Left lung (tissue), 10 donors: ENCODE results near the gene TMEM132E. TPM values are rescaled to one million over a fixed set of nuclear protein-coding genes. Genes with fewer than 3 reads are reported as not detected.

Source experiments
- ATAC-seq: fragments of 200-7000 bp; cut with Tn5 transposase; one replicate; pipeline ENCODE4 v1.9.1; 2020; ENCODE audit warnings: moderate library complexity
- DNase-seq, 4 donors: peaks; one replicate each; pipeline ENCODE4 v3.0.0-alpha.2; 2013 to 2020
- H3K27ac ChIP-seq, 2 donors: fragments of 200-600 bp; sonication (generic) in 1 of 2; one replicate each; pipeline versions ENCODE4 v1.5.0 to v1.8.0; 2020 to 2021
- H3K27me3 ChIP-seq, 2 donors: fragments of 200-600 bp; sonication (generic) in 1 of 2; one replicate each; pipeline versions ENCODE4 v1.5.0 to v1.8.0; 2020 to 2021
- H3K36me3 ChIP-seq, 2 donors: fragments of 200-600 bp; sonication (generic) in 1 of 2; one replicate each; pipeline versions ENCODE4 v1.5.0 to v1.8.0; 2020 to 2021
- H3K4me1 ChIP-seq, 2 donors: fragments of 200-600 bp; one replicate each; pipeline ENCODE4 v1.8.0; 2021
- H3K4me3 ChIP-seq, 2 donors: fragments of 200-600 bp; sonication (generic) in 1 of 2; one replicate each; pipeline versions ENCODE4 v1.5.0 to v1.8.0; 2020 to 2021; ENCODE audit warnings: mild to moderate bottlenecking in 1 of 2
- H3K9me3 ChIP-seq, 2 donors: fragments of 200-600 bp; sonication (generic) in 1 of 2; one replicate each; pipeline versions ENCODE4 v1.5.0 to v1.8.0; 2020 to 2021
- intact Hi-C, 2 donors: fragments of 100-400 bp; cut with DNase I; formaldehyde crosslinking; loops; one replicate each; pipeline versions ENCODE4 v1.11.2 to v1.14.2; 2022
- polyA plus RNA-seq, 6 donors: library from polyadenylated mRNA; unstranded; fragments of 120-200 nt; gene quantifications; one replicate each; pipeline ENCODE4 v1.2.1, GENCODE V29; 2013; ENCODE audit not compliant: insufficient read length in 6 of 6
- total RNA-seq, 2 donors: library from RNA; stranded (reverse); fragmentation: NEBNext Ultra II Directional; extraction: Animal tissue kit (Norgen Biotek cat#: 25700); gene quantifications; one replicate each; pipeline ENCODE4 v1.2.1, GENCODE V29; 2021
- TF ChIP-seq, protein P1 (sequence below), 2 donors: fragments of 200-600 bp; sonication (generic) in 1 of 2; IDR thresholded peaks; one replicate each; pipeline versions ENCODE4 v1.5.0 to v1.8.0; 2021; ENCODE audit warnings: antibody characterized with exemption in 2 of 2
- donor health status: DM: no; HTN: yes; CAD: no.
- donor health status: DM: no; HTN: no; CAD: no.

The TMEM132E gene
- total and polyA plus RNA-seq, 8 donors = 0.08 to 0.32 (median 0.14) TPM

DNA sequence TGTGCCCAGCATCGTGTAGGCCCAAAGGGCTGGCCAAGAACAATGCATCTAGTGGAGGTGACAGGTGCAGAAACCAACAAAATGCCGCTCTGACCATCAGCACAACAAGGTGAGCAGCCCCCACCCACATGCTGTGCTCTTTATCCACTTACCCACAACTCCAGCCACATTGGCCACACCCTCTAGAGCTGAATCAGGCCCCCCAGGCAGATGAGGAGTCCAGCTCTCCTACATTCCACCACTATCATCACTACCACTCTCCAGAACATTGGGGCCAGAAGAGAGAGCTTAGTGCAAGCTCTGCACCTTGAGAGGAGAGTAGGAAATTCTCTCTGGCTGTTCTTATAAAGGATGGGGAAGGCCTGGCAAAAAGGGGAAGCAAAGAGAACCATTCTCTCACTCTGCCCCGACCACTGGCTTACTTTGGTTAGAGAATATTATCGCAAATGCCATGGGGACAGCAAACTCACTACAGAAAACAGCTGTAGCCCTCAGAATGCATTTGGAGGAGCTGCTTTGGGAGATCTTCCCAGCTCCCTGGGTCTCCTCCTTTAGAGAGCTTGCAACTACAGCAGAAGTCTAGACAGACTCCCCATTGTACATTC is 75.0 kb downstream of the TMEM132E start:
- ATAC-seq (no peak), DNase-seq (no peak)
- Histone ChIP-seq H3K4me1 (no peaks in the 10 kb centered on the region), H3K27me3 (peaks cover 0 to 48% of the 10 kb centered on the region in 2 donors), H3K36me3 (no peaks in the 10 kb centered on the region), H3K9me3 (no peaks in the 10 kb centered on the region), H3K27ac (no peak overlapping the region), H3K4me3 (no peak overlapping the region)
- intact Hi-C loops = no loop called here
- TF ChIP-seq, protein P1, sequence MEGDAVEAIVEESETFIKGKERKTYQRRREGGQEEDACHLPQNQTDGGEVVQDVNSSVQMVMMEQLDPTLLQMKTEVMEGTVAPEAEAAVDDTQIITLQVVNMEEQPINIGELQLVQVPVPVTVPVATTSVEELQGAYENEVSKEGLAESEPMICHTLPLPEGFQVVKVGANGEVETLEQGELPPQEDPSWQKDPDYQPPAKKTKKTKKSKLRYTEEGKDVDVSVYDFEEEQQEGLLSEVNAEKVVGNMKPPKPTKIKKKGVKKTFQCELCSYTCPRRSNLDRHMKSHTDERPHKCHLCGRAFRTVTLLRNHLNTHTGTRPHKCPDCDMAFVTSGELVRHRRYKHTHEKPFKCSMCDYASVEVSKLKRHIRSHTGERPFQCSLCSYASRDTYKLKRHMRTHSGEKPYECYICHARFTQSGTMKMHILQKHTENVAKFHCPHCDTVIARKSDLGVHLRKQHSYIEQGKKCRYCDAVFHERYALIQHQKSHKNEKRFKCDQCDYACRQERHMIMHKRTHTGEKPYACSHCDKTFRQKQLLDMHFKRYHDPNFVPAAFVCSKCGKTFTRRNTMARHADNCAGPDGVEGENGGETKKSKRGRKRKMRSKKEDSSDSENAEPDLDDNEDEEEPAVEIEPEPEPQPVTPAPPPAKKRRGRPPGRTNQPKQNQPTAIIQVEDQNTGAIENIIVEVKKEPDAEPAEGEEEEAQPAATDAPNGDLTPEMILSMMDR (IDR thresholded peaks at IDR 0.05) = no peak

DNA sequence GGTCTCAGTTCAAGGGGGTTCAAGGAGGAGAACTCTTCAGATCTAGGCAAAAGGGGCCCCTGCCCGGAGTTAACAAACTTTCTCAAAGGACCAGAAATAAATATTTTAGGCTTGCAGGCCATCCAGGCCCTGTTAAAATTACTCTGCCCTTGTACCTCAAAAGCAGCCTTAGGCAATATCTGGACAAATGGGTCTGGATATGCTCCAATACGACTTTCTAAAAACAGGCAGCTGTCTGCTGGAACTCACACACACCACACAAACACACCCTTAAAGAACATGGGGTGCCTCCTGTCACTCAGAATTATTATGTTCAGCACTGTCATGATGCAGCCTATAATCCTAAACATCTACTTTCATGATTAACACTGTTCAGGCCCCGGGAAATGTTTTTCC is 75.5 kb downstream of the TMEM132E start:
- Histone ChIP-seq H3K4me3 (no peak overlapping the region), H3K27me3 (peaks cover 0 to 49% of the 10 kb centered on the region in 2 donors), H3K27ac (no peak overlapping the region), H3K4me1 (no peaks in the 10 kb centered on the region), H3K9me3 (no peaks in the 10 kb centered on the region), H3K36me3 (no peaks in the 10 kb centered on the region)
- no peak for ATAC-seq
- intact Hi-C loops = no loop called here
- DNase-seq = no peak
- TF ChIP-seq, protein P1 (IDR thresholded peaks at IDR 0.05) = no peak

DNA sequence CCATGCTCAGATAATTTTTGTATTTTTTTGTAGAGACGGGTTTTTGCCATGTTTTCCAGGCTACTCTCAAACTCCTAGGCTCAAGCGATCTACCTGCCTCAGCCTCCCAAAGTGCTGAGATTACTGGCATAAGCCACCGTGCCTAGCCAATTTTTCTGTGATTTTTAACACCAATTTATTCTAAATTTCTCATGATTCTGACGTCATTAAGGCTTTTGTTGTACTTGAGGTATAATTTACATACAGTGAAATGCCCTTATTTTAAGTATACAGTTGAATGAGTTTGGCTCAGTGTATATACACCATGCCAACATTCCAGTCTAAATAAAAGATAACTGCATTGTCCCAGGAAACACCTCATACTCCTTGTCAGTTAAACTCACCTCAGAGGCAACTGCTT is 77.4 kb downstream of the TMEM132E start:
- H3K4me3 ChIP-seq = no peak overlapping the region
- DNase-seq (no peak), ATAC-seq (no peak)
- intact Hi-C loops = no loop called here
- H3K27ac ChIP-seq = no peak overlapping the region
- TF ChIP-seq, protein P1 (IDR thresholded peaks at IDR 0.05) = no peak
- H3K4me1 ChIP-seq = no peaks in the 10 kb centered on the region
- H3K36me3 ChIP-seq = no peaks in the 10 kb centered on the region
- no peaks in the 10 kb centered on the region for H3K9me3 ChIP-seq
- peaks cover 0 to 37% of the 10 kb centered on the region in 2 donors for H3K27me3 ChIP-seq

DNA sequence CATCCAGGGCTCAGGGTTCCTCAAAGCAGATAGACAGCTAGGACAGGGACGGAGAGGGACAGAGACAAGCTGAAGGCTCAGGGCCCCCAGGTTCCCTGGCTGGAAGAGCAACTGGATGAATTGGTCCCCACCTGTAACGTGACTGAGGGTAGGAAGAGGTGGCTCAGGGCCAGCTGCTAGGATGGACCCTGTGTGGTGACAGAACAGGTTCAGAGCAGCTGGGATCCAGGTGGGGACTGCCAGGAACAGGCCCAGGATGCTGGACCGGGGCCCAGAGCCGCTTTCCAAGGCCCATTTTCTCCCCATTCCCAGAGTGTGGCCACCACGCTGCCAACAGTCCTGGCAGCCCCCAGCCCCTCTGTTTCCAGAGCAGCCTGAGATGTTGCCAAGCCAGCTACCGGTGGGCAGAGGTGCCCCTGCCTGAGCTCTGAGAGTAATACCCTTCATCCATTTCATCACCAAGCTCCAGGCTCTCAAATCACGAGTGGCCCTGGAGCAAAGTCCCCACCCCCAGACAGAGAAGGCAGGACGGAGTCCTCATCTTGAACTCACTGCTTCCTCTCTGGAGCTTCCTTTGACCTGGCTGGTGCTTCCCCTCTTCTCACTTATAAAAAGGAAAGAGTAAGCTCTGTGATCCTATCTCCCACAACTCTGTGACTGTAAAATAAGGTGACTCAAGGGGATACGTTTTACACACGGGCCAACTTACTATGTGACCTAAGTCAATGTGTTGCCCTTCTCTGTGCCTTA is 79.6 kb downstream of the TMEM132E start:
- Histone ChIP-seq H3K4me3 (no peak overlapping the region), H3K4me1 (no peaks in the 10 kb centered on the region), H3K9me3 (no peaks in the 10 kb centered on the region), H3K27me3 (peaks cover 0 to 15% of the 10 kb centered on the region in 2 donors), H3K36me3 (no peaks in the 10 kb centered on the region), H3K27ac (no peak overlapping the region)
- DNase-seq (no peak), ATAC-seq (no peak)
- TF ChIP-seq, protein P1 (IDR thresholded peaks at IDR 0.05) = no peak
- intact Hi-C loops = no loop called here

DNA sequence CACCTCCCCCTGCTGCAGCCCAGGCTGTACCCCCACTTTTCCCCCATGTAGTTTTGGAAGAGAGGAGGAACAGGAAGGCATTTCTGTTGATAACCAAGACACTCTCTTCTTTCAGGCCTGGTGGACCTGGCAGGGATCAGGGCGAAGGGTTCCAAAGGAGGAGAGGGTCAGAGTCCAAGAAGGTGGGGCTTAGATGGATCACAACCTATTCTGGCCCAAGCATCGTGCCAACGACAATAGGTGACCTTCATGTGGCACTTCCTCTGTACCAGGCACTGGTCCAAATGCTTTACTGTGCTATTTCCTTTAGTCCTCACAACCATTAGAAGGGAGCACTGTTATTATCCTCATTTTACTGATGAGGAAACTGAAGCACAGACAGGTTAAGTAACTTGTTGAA is 84.3 kb downstream of the TMEM132E start:
- no peaks in the 10 kb centered on the region for H3K9me3 ChIP-seq
- intact Hi-C loops = no loop called here
- H3K4me1 ChIP-seq = no peaks in the 10 kb centered on the region
- H3K27ac ChIP-seq = no peak overlapping the region
- no peaks in the 10 kb centered on the region for H3K36me3 ChIP-seq
- TF ChIP-seq, protein P1 (IDR thresholded peaks at IDR 0.05) = no peak
- peaks cover 0 to 46% of the 10 kb centered on the region in 2 donors for H3K27me3 ChIP-seq
- no peak overlapping the region for H3K4me3 ChIP-seq
- ATAC-seq (no peak), DNase-seq (no peak)
